Neural progenitor cell (in vitro differentiated cells): ENCODE results near the gene PRKAG2. TPM values are rescaled to one million over a fixed set of nuclear protein-coding genes. Genes with fewer than 3 reads are reported as not detected.

Source experiments
- DNase-seq: peaks from one replicate; pipeline ENCODE4 v3.0.0-alpha.2; 2016; ENCODE audit warnings: low spot score
- H2AFZ ChIP-seq: fragments of 200-600 bp; sonication (generic); replicated peaks from 2 replicates; pipeline ENCODE4 v1.6.1; 2016; ENCODE audit warnings: antibody characterized with exemption
- H3F3A ChIP-seq: fragments of 200-600 bp; sonication (generic); 2 replicates; pipeline ENCODE4 v1.6.1; 2016; ENCODE audit warnings: antibody characterized with exemption, low read depth
- H3K27ac ChIP-seq: fragments of 200-600 bp; sonication (generic); 2 replicates; pipeline ENCODE4 v1.5.1; 2016; ENCODE audit warnings: mild to moderate bottlenecking
- H3K27me3 ChIP-seq: fragments of 200-600 bp; sonication (generic); 2 replicates; pipeline ENCODE4 v1.6.1; 2016; ENCODE audit warnings: mild to moderate bottlenecking, moderate library complexity
- H3K36me3 ChIP-seq: fragments of 200-600 bp; sonication (generic); 2 replicates; pipeline ENCODE4 v1.5.1; 2016
- H3K4me1 ChIP-seq: fragments of 200-600 bp; sonication (generic); 2 replicates; pipeline ENCODE4 v1.6.1; 2016; ENCODE audit warnings: mixed run types
- H3K4me2 ChIP-seq: fragments of 200-600 bp; sonication (generic); 2 replicates; pipeline ENCODE4 v1.6.1; 2016
- H3K4me3 ChIP-seq: fragments of 200-600 bp; sonication (generic); 2 replicates; pipeline ENCODE4 v1.5.1; 2016
- H3K79me2 ChIP-seq: fragments of 200-600 bp; sonication (generic); 2 replicates; pipeline ENCODE4 v1.6.1; 2016; ENCODE audit warnings: low read depth
- H3K9ac ChIP-seq: fragments of 200-600 bp; sonication (generic); 2 replicates; pipeline ENCODE4 v1.6.1; 2016
- H3K9me3 ChIP-seq: fragments of 200-600 bp; sonication (generic); 2 replicates; pipeline ENCODE4 v1.5.1; 2016; ENCODE audit warnings: low read depth
- H4K20me1 ChIP-seq: fragments of 200-600 bp; sonication (generic); 2 replicates; pipeline ENCODE4 v1.6.1; 2016; ENCODE audit warnings: low read depth
- H3K27ac Mint-ChIP-seq: 3 replicates; pipeline ENCODE4 v1.8.0; 2021; ENCODE audit warnings: mixed read lengths
- H3K27me3 Mint-ChIP-seq: 2 replicates; pipeline ENCODE4 v1.8.0; 2022; ENCODE audit warnings: low read depth, mild to moderate bottlenecking, inconsistent platforms, moderate library complexity, mixed read lengths; ENCODE audit not compliant: insufficient read depth
- H3K36me3 Mint-ChIP-seq: 3 replicates; pipeline ENCODE4 v1.8.0; 2021; ENCODE audit warnings: mixed read lengths
- H3K4me1 Mint-ChIP-seq: 3 replicates; pipeline ENCODE4 v1.8.0; 2021; ENCODE audit warnings: mixed read lengths
- H3K4me3 Mint-ChIP-seq: 3 replicates; pipeline ENCODE4 v1.8.0; 2021; ENCODE audit warnings: mild to moderate bottlenecking, moderate library complexity, mixed read lengths
- H3K9me3 Mint-ChIP-seq: 3 replicates; pipeline ENCODE4 v1.8.0; 2020; ENCODE audit warnings: mixed read lengths
- CTCF ChIP-seq: fragments of 200-600 bp; sonication (generic); IDR thresholded peaks from 2 replicates; pipeline ENCODE4 v1.5.1; 2017; ENCODE audit warnings: antibody characterized with exemption, mild to moderate bottlenecking
- EZH2 ChIP-seq: fragments of 200-600 bp; sonication (generic); IDR thresholded peaks from 2 replicates; pipeline ENCODE4 v1.6.1; 2017; ENCODE audit warnings: antibody characterized with exemption, mild to moderate bottlenecking, moderate library complexity
- EZH2phosphoT487 ChIP-seq: fragments of 200-600 bp; sonication (generic); IDR thresholded peaks from 2 replicates; pipeline ENCODE4 v1.6.1; 2017; ENCODE audit warnings: antibody characterized with exemption
- total RNA-seq: library from RNA; depleted of rRNA; stranded (reverse); fragments of >200 nt; gene quantifications from 2 replicates; pipeline ENCODE4 v1.2.3, GENCODE V29; 2015; ENCODE audit warnings: low replicate concordance

The PRKAG2 gene
- total RNA-seq, 1 donor from 2014 or later = 11.4 TPM

GRCh38 chr7:151705636-151706276 lies 171.2 kb downstream of the PRKAG2 start:
- Mint-ChIP-seq H3K4me3 (no peak overlapping the region), H3K4me1 (peaks cover 13% of the 10 kb centered on the region), H3K27me3 (peaks cover 8% of the 10 kb centered on the region), H3K36me3 (no peaks in the 10 kb centered on the region), H3K27ac (no peak overlapping the region), H3K9me3 (no peaks in the 10 kb centered on the region)
- DNase-seq = peak; percentile 74
- Histone ChIP-seq H3K79me2 (no peaks in the 10 kb centered on the region), H2AFZ (peak overlapping the region; percentile 53), H3K4me2 (peak overlapping the region; percentile 62), H3K4me1 (peaks cover 5% of the 10 kb centered on the region), H4K20me1 (no peaks in the 10 kb centered on the region), H3K4me3 (peak overlapping the region; percentile 30), H3K9ac (no peak overlapping the region), H3K27ac (no peak overlapping the region), H3K9me3 (no peaks in the 10 kb centered on the region), H3K27me3 (peaks cover 7% of the 10 kb centered on the region), H3K36me3 (no peaks in the 10 kb centered on the region), H3F3A (no peaks in the 10 kb centered on the region)
- TF ChIP-seq EZH2 (no peak), EZH2phosphoT487 (no peak), CTCF (peak; percentile 79)

GRCh38 chr7:151704960-151705635 lies 171.8 kb downstream of the PRKAG2 start:
- H3K79me2 ChIP-seq = no peaks in the 10 kb centered on the region
- H3K4me1 ChIP-seq = peaks cover 5% of the 10 kb centered on the region
- Mint-ChIP-seq H3K27ac (no peak overlapping the region), H3K27me3 (peaks cover 8% of the 10 kb centered on the region), H3K9me3 (no peaks in the 10 kb centered on the region), H3K36me3 (no peaks in the 10 kb centered on the region), H3K4me3 (peak overlapping the region; percentile 13), H3K4me1 (peaks cover 13% of the 10 kb centered on the region)
- no peak overlapping the region for H3K9ac ChIP-seq
- peak overlapping the region; percentile 30 for H3K4me3 ChIP-seq
- H3F3A ChIP-seq = no peaks in the 10 kb centered on the region
- TF ChIP-seq EZH2phosphoT487 = no peak
- TF ChIP-seq CTCF = no peak
- no peak for TF ChIP-seq EZH2
- no peaks in the 10 kb centered on the region for H4K20me1 ChIP-seq
- peak overlapping the region; percentile 62 for H3K4me2 ChIP-seq
- H3K27me3 ChIP-seq = peaks cover 7% of the 10 kb centered on the region
- no peak overlapping the region for H3K27ac ChIP-seq
- no peaks in the 10 kb centered on the region for H3K36me3 ChIP-seq
- DNase-seq = peak; percentile 78
- H3K9me3 ChIP-seq = no peaks in the 10 kb centered on the region
- H2AFZ ChIP-seq = peak overlapping the region; percentile 53

GRCh38 chr7:151704299-151704959 lies 172.5 kb downstream of the PRKAG2 start:
- no peak overlapping the region for H3K27ac ChIP-seq

More at GRCh38 chr7:151704299-151704959, 172.5 kb downstream of the PRKAG2 start:
- TF ChIP-seq EZH2phosphoT487 = no peak
- Mint-ChIP-seq H3K9me3 (no peaks in the 10 kb centered on the region), H3K36me3 (no peaks in the 10 kb centered on the region), H3K4me1 (peaks cover 13% of the 10 kb centered on the region), H3K4me3 (no peak overlapping the region), H3K27me3 (peaks cover 4% of the 10 kb centered on the region), H3K27ac (no peak overlapping the region)
- Histone ChIP-seq H3K79me2 (no peaks in the 10 kb centered on the region), H3K9ac (no peak overlapping the region), H3K36me3 (no peaks in the 10 kb centered on the region), H2AFZ (no peak overlapping the region), H3K4me2 (no peak overlapping the region), H3K4me3 (no peak overlapping the region), H3K9me3 (no peaks in the 10 kb centered on the region), H4K20me1 (no peaks in the 10 kb centered on the region), H3K27me3 (peaks cover 7% of the 10 kb centered on the region), H3K4me1 (peaks cover 5% of the 10 kb centered on the region), H3F3A (no peaks in the 10 kb centered on the region)
- DNase-seq = no peak
